AG08395 (cell line): ENCODE results near the gene ALKBH5.

Source experiments
- DNase-seq: peaks from one replicate; pipeline ENCODE4 v3.0.0; 2012; ENCODE audit warnings: mixed read lengths, low spot score

Gene ALKBH5

GRCh38 chr17:18224053-18224386, 40.4 kb downstream of the ALKBH5 start:
- DNase-seq = no peak

GRCh38 chr17:18224387-18225120, 40.9 kb downstream of the ALKBH5 start:
- no peak for DNase-seq

DNA sequence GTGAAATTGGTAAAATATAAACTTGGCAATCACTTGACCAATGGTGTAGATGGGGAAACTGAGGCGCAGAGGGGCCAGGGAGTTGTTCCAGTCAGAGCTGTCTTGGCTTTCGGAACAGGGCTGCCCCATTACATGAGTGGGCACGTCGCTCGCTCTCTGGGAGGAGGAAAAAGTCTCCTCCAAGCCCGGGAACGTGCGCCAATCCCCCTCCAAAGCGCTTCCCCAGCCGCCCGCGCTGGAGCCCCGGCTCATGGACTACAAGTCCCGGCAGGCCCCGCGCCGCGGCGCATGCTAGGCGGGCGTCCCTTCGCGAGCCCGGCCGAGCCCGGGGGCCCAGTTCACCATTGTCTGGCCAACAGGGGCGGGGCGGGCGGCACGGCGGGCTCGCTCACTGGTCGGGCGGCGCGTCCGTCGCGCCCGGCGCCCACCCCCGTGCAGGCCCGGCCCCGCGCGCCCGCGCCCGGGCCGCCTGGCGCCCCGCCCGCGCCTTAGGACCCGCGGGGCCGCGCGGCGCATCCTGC, 41.6 kb downstream of the ALKBH5 start, which contains the start of gene LLGL1:
TSS of gene LLGL1 (plus strand) at position 515 of the 521 bp plus-strand sequence. CDS start 48 bp downstream, outside the sequence.
- peak; percentile 99 for DNase-seq

- DNase-seq = peak; percentile 12
Observed at GRCh38 chr17:18225642-18226283, 42.1 kb downstream of the ALKBH5 start.

- DNase-seq = peak; percentile 18
Observed at GRCh38 chr17:18226284-18226945, 42.8 kb downstream of the ALKBH5 start.

GRCh38 chr17:18227635-18228034, 44.0 kb downstream of the ALKBH5 start:
- no peak for DNase-seq

DNA sequence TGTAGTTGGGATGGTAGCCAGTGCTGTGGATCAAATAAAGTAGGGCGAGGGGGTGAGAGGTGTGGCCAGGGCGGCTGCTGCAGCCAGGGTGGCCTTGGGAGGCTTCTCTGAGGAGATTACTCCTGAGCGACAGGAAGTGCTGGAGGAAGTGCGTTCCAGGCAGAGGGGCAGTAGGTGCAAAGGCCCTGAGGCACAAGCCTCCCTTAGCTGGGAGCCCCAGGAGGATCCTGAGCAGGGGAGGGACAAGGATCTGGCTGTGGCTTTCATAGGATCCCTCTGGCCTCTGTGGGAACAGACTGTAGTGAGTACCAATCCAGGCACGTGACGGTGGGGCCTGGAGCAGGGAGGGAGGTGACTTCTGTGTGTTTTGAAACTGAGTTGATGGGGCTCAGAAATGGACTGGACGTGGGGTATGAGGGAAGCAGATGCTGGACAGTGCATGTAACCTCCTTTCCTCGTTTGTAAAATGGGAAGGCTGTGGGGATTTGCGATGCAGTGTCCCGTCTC, 44.6 kb downstream of the ALKBH5 start:
- DNase-seq = no peak

GRCh38 chr17:18229254-18229653, 45.6 kb downstream of the ALKBH5 start:
- no peak for DNase-seq

- no peak for DNase-seq
Observed at GRCh38 chr17:18229771-18230170, 46.1 kb downstream of the ALKBH5 start.

GRCh38 chr17:18230288-18231141, 46.9 kb downstream of the ALKBH5 start:
- DNase-seq = no peak

- DNase-seq = no peak
Observed at GRCh38 chr17:18231164-18231563, 47.5 kb downstream of the ALKBH5 start.

DNA sequence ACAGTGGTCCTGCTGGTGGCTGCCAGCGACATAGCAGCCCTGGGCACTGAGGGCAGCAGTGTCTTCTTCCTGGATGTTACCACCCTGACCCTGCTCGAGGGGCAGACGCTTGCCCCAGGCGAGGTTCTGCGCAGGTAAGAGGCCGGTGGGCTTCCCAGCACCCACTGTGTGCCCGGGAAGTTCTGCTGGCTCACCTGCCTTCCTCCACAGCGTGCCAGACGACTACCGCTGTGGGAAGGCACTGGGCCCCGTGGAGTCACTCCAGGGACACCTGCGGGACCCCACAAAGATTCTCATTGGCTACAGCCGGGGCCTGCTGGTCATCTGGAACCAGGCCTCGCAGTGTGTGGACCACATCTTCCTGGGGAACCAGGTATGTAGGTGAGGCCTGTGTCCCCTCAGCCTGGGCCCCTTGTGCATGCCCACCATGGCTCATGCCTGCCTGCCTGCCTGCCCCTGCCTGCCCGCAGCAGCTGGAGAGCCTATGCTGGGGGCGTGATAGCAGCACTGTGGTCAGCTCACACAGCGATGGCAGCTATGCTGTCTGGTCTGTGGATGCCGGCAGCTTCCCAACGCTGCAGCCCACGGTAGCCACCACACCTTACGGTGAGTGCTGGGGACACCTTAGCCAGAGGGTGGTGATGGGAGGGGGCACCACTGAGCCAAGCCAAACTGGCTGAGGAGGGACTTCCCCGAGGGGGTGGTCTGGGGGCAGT, 50.3 kb downstream of the ALKBH5 start:
- DNase-seq = no peak

- no peak for DNase-seq
Observed at GRCh38 chr17:18234853-18235380, 51.3 kb downstream of the ALKBH5 start.

DNA sequence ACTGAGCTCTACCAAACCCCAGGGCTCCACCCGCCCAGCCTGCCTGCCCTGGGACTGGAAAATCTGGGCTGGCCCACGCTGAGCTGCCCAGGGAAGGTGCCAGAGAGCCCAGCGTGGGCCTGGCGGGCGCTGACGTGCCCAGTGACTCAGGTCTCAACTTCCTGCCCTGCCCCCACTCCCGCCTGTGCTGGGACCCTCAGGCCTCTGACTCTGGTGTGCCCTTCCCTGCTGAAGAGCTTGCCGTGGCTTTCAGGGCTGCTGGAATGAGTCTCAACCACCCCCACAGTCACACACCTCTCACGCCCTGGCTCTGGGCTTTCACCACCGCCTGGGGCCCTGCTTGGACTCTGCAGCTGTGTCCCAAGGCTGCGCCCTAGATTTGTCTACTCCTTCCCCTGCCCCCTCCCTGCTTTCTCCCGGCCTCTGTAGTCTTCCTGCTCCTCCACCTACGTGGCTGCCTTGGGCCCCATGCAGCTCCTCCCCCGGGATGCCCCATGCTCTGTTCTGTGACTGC, 52.2 kb downstream of the ALKBH5 start:
- peak; percentile 47 for DNase-seq

DNA sequence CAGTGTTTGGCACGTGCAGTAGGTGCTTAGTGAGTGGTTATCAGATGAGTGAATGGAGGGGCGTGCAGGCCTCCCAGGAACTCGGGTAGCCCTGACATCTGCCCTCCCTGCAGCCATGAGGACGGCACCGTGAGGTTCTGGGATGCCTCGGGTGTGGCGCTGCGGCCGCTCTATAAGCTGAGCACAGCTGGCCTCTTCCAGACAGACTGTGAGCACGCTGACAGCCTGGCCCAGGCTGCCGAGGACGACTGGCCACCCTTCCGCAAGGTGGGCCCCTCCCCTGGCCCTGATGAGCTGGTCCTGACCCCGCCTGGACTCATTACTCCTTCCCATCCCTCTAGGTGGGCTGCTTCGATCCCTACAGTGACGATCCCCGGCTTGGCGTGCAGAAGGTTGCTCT, 52.9 kb downstream of the ALKBH5 start:
- no peak for DNase-seq

DNA sequence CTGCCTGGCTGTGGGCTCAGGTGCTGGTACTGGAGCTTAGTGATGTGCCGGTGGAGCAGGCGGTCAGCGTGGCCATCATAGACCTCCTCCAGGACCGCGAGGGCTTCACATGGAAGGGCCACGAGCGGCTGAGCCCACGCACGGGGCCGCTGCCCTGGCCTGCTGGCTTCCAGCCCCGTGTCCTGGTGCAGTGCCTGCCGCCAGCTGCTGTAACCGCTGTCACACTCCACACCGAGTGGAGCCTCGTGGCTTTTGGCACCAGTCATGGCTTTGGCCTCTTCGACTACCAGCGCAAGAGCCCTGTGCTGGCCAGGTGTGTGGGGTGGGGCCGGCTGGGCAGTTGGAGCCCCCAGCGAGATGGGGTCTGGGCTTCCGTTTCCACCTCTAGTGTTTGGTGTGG, 53.8 kb downstream of the ALKBH5 start:
- no peak for DNase-seq

DNA sequence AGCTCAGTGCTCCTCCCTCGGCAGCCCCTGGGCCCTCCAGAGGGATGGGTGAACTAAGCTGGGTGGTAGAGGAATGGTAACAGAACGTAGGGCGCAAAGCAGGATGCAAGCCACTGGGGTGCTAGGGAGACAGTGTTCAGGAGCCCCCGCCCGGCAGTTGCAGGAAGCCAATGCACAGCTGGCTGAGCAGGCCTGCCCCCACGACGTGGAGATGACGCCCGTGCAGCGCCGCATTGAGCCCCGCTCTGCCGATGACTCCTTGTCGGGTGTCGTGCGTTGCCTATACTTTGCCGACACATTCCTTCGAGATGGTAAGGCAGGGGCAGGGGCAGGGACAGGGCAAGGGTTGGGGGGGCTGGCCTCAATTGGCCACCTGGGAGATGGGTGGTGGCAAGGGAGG, 54.7 kb downstream of the ALKBH5 start:
- DNase-seq = no peak

GRCh38 chr17:18240449-18240848, 56.8 kb downstream of the ALKBH5 start:
- DNase-seq = no peak

GRCh38 chr17:18241229-18241871, 57.7 kb downstream of the ALKBH5 start:
- no peak for DNase-seq
